HG02759 (cell line): ENCODE results near the gene ABTB2.

Experiments
- ATAC-seq: cut with Tn5 transposase; IDR thresholded peaks from one replicate; pipeline ENCODE4 v1.9.1; 2021; ENCODE audit warnings: mild to moderate bottlenecking, moderate library complexity; ENCODE audit not compliant: unreplicated experiment

ABTB2 gene

DNA sequence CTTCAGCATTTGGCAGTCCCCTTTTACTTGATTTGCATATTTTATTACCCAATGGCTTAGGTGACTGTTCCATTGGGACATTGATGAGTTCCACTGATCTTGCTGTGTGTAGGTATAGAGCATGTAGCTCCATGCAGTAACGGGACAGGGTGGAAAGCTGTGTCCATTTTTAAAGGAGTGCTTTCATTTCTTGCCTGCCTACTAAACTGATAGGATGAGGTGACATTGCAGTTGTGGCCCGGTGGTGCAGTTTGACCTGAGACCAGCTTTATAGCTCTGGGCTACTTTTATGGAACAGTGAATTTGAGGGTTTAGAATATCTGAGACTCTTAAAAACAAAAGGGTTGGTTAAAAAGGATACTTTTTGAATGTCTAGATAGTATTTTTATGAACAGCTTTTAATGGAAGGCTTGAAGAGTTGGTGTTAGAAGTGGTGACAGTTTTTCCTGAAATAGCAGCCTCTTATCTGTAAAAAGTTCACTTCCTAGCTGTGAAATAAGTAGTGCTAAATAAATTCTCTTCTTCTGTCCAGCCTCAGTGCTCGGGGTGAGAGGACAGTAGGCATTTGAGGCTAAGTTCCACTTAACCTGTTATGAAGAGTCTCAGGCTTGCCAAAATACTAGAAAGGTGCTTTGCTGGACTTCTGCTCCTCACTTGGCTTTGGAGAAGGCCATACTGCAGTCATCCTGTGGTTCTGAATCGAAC lies 225.4 kb downstream of the ABTB2 start:
- ATAC-seq: no peak

DNA sequence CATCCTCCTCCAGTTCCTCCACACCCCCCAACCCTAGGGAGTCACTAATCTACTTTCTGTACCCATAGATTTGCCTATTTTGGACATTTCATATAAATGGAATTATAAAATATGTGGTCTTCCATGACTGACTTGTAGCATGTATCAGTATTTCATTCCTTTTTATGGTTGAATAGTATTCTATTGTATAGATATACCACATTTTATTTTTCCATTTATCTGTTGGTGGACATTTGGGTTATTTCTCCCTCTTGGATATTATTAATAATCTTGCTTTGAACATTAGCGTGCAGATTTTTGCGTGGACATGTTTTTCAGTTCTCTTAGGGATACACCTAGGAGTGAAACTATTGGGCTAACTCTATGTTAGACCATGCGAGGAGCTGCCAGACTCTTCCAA lies 229.0 kb downstream of the ABTB2 start:
- no peak for ATAC-seq

DNA sequence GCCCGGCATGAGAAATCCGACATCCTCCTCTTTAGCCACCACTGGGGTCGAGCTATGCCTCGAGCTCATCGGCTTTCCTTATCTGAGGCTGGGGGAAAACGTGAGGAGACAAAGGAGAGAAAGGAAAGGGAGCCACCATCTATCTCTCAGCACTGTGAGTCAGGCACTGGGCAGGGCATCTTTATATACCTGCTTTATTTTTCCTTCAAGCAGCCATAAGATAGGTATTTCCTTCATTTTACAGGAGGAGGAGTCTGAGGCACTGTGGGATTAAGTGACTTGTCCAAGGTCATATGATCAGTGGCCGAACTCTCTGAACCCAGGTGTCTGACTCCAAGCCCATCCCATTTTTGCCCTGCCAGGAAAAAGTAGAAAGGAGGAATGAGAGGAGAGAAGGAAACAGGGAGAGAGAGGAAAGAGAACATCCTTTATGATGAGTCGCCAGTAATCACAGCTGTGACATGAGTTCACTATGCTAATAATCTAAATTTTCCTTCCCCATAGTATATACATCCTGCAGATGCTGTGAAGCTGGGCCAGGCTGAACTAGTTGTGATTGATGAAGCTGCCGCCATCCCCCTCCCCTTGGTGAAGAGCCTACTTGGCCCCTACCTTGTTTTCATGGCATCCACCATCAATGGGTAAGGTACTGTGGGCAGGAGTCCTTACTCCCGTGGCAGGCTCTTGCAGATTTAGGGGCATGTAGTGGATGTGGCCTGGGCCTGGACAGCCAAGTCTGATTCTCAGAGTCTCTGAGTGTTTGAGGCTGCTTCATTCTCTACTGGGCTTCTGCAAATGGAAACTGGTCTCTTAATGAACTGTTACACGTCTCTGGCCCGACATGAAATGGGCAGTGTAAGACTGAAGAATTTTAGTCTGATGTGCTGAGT lies 230.6 kb downstream of the ABTB2 start:
- no peak for ATAC-seq

DNA sequence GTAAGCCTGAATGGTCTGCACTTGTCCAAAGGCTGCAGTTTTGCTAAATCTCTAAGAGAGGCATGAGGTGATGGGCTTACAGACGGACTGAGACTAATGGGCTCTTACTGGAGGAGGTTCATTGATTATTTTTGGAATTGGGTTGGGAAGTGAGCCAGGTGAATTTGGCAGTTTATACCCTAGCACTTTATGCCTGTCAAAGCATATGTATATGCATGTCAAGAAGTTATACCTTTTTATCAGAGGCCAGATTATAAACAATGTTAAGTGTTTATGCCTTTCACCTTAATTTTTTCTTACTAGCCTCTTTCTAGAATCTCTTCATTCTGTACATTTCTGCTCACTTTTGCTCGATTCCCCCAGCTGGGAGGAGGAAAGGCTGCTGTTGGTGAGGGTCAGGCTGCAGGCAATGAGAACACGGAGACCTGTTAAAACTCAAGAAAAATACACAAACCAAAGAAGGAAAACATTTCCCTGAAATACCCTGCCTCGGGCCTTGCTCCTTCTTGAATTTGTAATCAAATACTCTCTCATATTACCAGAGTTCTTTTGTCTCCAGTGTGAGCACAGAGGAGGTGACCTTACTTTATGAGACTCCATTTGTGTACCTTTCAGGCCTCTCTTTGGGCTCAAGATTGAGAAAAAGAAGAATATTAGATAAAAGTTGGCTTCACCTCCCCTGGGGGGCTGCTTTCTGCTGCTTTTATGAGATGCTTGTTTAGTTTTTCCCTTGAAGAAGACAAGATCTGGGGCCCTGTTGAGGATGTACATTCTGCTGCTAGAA lies 232.7 kb downstream of the ABTB2 start:
- ATAC-seq: no peak

DNA sequence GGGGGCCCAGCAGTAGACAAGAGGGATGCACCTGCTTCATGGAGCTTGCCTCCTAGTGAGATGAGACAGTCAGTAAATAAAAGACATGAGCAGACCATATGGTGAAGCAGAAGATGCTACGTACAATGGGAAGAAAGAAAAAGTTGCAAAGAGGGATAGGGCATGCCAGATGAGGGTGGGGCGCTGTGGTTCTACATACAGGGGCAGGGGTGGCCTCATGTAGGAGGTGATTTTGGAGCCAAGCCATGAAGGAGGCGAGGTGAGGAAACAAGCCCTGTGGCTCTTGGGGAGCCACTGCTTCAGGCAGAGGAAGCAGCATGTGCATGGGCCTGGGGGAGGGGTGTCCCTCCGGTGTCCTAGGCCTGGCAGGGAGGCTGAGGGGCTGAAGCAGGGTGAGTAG lies 237.2 kb downstream of the ABTB2 start:
- no peak for ATAC-seq

DNA sequence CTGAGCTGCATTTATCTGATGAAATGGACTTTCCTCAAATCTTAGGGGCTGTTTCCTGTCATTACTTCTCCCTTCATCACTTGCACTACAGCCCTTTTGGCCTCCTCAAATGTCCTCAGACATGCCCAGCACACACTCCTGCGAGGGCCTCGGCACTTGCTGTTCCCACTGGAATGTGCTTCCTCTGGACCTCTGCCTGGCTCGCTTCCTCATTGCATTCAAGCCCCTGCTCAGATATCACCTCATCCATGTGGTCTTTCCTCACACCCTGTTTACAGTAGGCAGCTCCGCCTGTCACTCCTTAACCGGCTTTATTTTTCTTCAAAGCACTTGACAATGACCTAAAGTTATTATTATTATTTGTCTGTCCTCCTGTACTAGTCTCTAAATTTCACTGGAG lies 243.3 kb downstream of the ABTB2 start:
- ATAC-seq: no peak

DNA sequence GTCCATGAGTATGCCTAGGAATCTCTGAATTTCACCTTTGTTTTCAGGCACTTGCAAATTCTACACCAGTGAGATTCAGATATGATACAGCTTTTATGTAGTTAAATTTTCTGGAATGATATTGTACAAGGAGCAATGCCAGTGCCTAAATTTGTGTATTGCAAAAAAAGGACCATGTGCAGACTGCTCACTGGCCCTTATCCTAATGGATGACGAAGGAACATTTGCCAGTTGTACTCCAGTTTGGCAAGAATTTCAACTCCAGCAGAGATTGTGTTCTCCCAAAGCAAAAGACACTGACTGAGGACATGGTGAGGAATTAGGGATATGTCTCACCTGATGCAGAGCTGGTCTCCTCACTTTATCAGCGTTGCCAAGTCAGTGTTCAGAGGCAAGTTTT lies 243.8 kb downstream of the ABTB2 start:
- ATAC-seq: no peak

DNA sequence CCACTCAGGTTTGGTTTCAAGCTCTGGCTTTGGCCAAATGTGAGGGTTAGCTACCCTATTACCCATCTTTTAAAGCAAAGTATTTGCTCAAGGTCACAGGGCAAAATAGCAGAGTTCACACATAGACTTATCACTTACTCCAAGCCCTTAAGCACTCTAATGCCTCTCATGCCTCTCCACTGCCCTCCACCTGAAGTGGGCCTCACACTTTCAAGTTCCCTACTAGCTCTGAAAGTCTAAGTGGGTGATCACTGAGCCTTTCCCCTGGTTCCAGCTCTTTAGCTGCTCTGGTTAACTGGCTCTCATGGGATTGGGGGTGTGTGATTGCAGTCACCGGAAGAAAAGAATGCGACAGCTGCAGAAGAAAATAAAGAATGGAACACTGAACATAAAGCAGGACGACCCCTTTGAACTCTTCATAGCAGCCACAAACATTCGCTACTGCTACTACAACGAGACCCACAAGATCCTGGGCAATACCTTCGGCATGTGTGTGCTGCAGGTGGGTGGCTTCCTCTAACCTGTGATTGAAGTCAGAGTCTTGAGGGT lies 246.0 kb downstream of the ABTB2 start:
- no peak for ATAC-seq

DNA sequence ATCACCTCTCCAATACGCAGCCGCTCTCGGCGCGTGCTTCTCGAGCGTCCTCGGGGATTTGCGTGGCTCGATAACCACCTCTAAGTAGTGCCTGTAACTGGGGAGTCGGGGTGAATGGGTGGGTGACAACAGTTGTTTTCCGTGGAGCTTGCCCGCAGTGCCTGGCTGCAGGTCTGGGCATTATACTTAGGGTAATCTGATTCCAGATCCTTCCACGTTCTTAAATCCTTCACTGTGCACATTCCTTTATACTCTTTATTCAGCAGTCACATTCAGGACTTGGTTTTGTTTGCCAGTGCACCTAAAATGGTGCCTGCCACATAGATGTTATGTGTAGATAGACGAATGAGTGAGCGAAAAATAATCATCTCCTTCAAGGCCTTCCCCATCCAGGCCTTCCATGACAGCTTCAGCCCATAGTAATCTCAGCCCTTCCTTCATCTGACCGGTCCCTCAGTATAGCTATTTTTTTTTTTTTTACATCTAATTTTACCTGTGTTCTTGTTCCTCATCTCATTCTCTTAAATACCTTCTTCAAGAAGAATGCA lies 251.8 kb downstream of the ABTB2 start:
- no peak for ATAC-seq

DNA sequence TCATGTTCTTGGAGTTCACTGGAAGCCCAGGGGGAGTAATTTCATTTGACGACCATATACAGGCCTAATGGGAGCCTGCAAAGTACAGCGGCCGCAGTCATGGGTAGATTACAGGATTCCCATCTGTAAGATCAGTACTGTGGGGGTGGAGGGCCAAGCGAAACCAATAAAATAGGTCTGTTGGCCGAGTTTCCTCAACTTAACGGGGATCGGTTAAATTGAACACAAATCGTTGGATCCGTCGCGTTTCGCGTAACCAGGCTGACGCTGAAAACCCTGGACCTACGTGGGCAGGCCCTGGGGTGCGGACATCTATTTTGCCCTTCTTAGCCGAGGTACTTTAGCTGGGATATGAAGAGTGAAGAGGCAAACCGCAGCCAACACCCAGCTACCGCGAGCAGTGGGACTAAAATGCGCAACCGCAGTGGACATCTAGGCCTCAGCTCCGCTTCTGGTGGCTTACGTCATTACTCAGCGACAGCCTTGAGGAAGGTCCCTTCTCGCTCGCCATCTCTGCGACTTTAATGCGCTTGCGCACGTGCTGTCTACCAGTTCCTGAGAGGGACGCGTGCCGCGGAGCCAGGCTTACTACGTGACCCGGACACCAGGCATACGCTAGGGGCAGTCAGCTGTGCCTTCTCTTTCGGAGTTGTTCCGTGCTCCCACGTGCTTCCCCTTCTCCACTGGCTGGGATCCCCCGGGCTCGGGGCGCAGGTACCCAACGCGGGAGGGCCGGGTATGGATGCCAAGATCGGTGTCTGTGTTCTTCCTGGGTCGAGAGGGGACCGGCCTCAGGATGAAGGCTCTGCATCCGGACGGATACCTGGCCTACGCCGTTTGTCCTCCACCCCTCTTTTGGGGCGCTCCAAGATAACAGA lies 252.5 kb downstream of the ABTB2 start, which contains the start of gene NAT10:
Gene NAT10 (plus strand): TSS at position 551 of the 878 bp plus-strand sequence. CDS start 2,597 bp downstream, outside the sequence.
- peak; percentile 94 for ATAC-seq

DNA sequence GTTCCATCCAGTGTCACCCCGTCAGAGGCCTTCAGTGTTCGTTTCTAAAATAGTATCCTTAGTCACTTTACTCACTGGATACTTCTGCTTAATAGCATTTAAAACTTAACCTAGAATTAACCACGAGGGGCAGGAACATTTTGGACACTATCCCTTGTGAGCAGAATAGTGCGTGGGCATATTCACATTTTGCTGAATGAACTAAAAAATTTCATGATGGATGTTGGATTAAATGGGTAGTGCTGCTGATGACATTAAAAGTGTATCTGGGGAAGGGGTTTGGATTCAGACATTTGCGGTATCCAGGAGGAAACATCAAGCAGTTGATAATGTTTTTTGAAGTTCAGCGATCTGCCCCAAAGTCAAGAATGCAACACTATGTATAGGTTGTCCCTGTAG lies 253.1 kb downstream of the ABTB2 start:
- no peak for ATAC-seq
